Eye (tissue), 1 donor: Measurements from ENCODE around the gene TNPO3.
"Not testable (repeated sequence)": the region's sequence is repeated elsewhere in the genome, so short reads cannot be mapped to it uniquely, and the experiment has no call there.

Source experiments
- DNase-seq: peaks from one replicate; pipeline ENCODE4 v3.0.0-alpha.2; 2015

TNPO3 gene

DNA sequence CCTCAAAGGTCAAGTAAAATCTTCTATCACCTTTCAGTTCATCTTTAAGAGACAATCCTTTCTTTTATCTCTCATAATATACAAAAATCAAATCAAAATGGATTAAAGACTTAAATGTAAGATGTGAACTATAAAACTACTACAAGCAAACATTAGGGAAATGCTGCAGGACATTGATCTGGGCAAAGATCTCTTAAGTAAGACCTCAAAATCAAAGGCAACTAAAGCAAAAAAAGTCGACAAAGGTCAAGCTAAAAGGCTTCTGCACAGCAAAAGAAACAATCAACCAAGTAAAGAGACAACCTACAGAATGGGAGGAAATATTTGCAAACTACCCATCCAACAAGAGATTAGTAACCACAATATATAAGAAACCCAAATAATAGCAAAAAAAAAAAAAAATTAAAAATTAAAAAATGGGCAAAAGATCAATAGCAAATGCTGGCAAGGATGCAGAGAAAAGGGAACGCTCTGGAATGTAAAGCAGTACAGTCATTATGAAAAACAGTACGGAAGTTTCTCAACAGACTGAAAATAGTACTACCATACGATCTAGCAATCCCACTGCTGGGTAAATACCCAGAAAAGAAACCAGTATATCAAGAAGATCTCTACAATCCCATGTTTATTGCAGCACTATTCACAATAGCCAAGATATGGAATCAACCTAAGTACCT is 41.7 kb downstream of the TNPO3 start:
- no peak for DNase-seq

DNA sequence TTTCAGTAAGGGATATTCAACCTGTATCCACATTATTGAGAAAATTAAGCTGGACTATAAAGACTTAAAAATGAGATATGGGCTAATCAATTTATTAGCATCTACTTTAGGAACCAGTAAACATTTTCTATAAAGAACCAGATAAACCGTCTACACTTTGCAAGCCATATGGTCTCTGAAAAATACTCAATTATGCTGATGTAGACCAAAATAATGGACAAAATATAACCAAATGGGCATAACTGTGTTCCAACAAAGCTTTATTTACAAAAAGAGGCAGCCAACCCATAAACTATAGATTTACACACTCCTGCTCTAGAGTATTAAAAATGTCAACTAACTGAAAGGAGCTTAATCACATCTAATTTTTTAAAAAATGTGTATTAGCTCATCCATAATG is 42.3 kb downstream of the TNPO3 start:
- DNase-seq = no peak

- DNase-seq = no peak
Measured at GRCh38 chr7:129010075-129010474, 44.8 kb downstream of the TNPO3 start.

DNA sequence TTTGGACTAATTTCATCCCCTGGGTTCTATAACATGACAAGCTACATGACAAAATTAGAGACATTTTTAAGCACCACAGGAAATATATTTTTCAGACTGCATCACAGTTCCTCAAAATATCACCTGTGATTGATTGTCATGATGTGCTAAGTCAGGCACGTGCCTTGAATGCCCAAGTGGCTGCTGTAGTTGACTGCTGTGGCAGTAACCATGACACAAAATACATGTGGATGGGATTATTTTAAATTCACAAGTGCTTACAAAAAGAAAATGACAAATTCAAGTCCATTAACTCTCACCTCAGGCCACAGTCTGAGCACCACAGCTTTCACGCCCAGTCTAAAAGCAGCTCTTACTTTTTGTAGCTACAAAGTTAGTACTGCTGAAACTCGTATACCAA is 45.5 kb downstream of the TNPO3 start:
- no peak for DNase-seq

DNA sequence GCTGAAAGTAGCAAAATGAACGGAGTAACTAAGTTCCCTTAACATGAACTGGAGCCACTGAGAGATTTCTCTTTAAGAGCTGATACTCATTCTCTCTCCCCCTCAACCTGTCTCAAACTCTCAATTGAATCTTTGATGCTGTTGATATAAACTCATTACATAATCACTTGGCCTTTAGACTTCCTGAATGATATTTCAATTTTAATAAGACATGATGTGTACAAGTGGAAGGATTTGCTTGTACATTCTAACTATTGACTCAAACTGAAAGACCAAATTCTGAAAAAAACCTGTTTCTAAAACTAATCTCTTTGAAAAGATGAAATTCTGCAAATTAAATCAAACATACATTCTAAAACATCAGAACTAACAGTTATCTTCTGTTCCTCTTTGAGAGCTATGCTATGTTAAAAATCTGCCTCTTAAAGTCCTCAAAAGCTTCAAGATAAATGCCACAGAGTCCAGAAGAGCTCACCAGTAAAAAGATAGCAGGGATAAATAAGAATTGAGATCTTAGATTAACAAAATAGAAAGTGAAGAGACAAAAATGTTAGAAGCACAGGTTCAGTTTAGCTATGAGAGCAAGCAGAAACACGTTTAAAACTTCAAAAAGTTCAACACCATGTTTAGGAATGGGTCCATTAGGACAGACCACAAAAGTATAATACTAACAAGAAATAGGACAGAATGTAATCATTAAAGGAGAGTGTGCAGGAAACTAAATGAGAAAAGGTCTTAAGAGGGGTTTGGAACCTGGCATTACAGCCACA is 46.1 kb downstream of the TNPO3 start:
- DNase-seq = no peak

- DNase-seq = no peak
Measured at GRCh38 chr7:129007572-129007971, 47.3 kb downstream of the TNPO3 start.

DNA sequence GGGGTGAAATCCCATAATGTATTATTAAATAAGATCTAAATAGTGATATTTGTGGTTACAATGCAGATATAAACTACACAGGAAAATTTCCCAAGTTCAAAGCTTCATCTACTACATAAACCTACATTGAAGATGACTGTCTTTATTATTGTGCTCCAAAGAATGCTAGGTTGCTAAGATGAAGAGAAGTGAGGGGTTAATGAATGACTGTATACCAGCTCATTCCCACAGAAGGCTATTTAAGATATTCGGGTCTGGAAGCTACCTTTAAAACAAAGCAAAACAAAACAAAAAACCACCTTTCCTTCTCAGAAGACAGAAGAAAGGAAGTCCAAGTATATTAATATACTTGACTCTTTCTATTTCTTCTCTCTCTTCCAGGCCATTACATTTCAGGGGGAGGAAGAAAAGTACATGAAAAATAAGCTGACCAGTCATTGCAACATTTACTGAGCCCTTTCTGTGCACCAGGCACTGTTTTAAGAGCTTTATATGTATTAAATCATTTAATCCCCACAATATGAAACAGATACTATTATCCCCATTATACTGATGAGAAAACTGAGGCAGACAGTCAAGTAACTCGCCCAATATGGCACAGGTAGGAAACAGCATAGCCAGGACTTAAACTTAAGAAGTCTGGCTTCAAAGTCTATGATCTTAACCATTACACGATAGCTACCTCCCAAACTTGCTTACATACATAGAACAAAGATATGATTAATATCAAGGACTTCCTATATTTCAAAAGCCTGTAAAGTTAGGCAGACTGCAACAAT is 48.1 kb downstream of the TNPO3 start:
- no peak for DNase-seq

GRCh38 chr7:129005186-129005585 is 49.7 kb downstream of the TNPO3 start:
- no peak for DNase-seq

DNA sequence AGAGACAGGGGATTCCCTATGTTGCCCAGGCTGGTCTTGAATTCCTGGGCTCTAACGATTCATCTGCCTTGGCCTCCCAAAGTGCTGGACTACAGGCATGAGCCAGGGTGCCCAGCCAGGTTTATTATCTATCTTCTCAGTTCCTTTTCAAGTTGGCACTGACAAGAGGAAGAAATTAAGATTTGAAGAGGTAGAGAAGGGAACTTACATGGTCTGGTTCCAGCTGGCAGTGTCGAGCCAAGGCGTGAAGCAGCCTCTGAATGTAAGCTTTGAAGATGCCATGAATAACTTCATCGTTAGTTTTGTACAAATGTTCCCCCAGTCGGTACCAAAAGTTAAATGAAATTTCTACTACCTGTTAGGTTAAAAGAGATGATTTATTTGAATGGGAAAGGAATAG is 57.7 kb downstream of the TNPO3 start:
- no peak for DNase-seq

- DNase-seq = not testable (repeated sequence)
Measured at GRCh38 chr7:128994560-128994959, 60.4 kb downstream of the TNPO3 start.

DNA sequence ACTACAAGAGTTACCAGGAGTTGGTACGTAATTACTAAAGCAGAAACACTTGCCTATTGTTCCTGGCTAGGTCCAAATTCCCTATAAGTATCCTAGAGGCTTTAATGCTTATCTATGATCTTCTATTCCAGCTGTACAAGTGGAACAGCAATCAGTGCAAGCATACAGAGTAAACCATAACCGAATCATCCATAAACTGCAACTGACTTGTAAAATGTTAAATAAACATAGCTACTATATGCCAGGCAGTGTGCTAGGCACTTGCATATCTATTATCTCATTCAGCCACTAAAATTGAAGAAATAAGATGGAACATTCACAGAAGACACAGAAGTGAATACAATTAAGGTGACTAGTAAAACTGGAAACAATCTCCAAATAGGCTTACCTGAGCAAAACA is 61.5 kb downstream of the TNPO3 start:
- no peak for DNase-seq

- DNase-seq = no peak
Measured at GRCh38 chr7:128989961-128990360, 65.0 kb downstream of the TNPO3 start.

- DNase-seq = no peak
Measured at GRCh38 chr7:128988372-128988771, 66.5 kb downstream of the TNPO3 start.

GRCh38 chr7:128986609-128987008 is 68.3 kb downstream of the TNPO3 start:
- no peak for DNase-seq

- no peak for DNase-seq
Measured at GRCh38 chr7:128985660-128986059, 69.3 kb downstream of the TNPO3 start.

- no peak for DNase-seq
Measured at GRCh38 chr7:128982105-128982504, 72.8 kb downstream of the TNPO3 start.

DNA sequence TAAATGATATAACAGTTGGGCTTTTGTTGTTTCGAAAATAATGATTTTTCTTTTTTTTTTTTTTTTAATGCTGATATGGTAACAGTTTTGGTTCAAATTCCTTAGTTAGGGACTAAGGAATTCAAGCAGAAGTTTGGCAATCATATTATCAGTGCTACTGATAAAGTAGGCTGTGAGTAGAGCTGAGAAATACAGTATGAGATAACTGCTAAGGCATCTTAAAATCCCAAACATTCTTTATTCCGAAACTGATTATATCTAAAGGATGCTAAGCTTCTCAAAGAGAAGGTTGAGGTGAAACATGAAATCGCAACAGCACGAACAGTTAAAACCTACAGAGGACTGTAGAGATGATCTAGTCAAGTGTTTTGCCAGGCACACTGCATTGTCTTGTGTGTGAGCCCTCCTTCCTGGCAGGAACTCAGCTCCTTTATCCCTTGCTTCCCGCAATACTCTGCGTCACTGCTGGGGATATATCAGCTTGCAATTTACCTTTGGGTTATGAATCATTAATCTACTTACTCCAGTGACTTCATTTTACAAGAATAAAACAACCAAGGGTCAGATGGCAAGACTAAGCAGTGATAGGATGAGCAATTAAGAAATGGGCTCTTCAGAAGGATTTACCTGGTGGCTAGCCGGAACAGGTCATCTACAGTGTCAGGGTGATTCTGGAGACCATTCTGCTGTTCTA is 80.5 kb downstream of the TNPO3 start:
- no peak for DNase-seq

DNA sequence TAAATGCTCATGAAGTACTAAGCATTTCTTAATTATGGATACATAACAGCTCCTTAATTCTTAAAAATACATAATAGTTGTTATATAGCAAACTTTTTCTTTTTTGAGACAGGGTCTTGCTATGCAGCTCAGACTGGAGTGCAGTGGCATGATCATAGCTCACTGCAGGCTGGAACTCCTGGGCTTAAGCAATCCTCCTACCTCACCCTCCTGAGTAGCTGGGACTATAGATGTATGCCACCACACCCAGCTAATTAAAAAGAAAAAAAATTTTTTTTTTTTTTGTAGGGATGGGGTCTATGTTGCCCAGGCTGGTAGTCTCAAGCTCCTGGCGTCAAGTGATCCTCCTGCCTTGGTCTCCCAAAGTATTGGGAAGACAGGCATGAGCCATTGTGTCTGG is 86.3 kb downstream of the TNPO3 start:
- DNase-seq = no peak

DNA sequence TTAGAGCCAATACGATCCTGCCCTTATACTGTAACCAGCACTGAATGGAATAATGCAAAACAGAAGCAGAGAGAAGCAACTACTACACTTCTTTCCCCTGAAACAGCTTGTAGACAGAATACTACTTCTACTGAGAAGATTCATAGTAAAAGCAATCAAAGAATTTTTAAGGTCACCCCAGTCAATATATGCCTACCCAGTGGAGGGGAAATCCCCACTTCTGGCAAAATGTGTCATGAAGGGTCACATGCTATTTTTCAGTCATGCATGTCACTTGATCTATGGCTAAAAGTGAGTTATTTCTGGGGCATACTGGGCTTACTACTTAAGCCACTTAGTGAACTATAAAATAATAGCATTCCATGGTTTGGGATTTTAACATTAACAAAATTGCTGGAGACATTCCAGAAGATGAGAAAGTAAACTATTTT is 91.6 kb downstream of the TNPO3 start:
- DNase-seq = no peak

- no peak for DNase-seq
Measured at GRCh38 chr7:128962899-128963298, 92.0 kb downstream of the TNPO3 start.

DNA sequence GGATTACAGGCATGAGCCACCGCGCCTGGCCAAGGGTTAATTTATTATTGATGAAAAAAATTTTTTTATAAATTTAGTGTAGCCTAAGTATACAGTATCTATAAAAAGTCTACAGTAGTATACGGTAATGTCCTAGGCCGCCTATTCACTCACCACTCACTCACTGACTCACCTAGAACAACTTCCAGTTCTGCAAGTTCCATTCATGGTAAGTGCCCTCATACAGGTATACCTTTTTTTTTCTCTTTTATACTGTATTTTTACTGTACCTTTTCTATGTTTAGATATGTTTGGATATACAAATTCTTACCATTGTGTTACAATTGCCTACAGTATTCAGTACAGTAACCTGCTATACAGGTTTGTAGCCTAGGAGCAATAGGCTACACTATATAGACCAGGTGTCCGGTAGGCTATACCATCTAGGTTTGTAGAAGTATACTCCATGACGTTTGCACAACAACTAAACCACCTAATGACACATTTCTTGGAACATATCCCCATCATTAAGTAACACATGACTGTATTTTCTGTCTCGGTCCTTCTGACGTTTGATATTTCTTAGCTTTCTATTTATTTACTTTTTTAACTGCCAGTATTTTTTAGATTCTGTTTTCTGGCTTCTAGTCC is 93.8 kb downstream of the TNPO3 start:
- DNase-seq = no peak

DNA sequence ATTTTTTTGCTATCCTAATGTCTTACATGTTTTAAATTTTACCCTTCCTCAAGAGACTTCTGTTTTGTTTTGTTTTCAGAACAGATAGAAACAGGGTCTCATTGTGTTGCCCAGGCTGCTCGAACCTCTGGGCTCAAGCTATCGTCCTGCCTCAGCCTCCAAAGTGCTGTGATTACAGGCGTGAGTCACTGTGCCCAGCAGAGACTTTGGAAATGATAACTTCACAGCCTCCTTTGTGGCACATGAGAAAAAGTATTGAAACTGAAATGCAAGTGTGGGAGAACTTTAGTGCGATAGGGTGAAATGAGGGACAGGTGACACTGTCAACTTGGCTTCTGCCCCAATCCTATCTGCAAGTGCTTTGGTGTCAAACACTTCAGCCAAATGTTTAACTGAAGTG is 95.6 kb downstream of the TNPO3 start:
- DNase-seq = no peak

GRCh38 chr7:128955981-128956380 is 98.9 kb downstream of the TNPO3 start:
- no peak for DNase-seq
